NCI-H446 treated with DMSO at 0.1 percent for 48 hours (cell line): Measurements from ENCODE around the gene FLAD1.
A peak's percentile ranks its signal among the peaks of the same experiment; 100 is the strongest.

Experiments
- DNase-seq: peaks from one replicate; lab custom pipeline; 2025; lab: John Stamatoyannopoulos, UW

Gene FLAD1

GRCh38 chr1:155004352-155005075 lies 21.4 kb downstream of the FLAD1 start:
- no peak for DNase-seq

- DNase-seq, result peak; percentile 88
Observed at GRCh38 chr1:155005076-155006011, 22.2 kb downstream of the FLAD1 start.

GRCh38 chr1:155006601-155007101 lies 23.5 kb downstream of the FLAD1 start:
- peak; percentile 12 for DNase-seq

- no peak for DNase-seq
Observed at GRCh38 chr1:155007251-155007828, 24.2 kb downstream of the FLAD1 start.

- no peak for DNase-seq
Observed at GRCh38 chr1:155008015-155008941, 25.1 kb downstream of the FLAD1 start.

- DNase-seq, result no peak
Observed at GRCh38 chr1:155009221-155009711, 26.1 kb downstream of the FLAD1 start.

- no peak for DNase-seq
Observed at GRCh38 chr1:155009742-155010141, 26.6 kb downstream of the FLAD1 start.

- no peak for DNase-seq
Observed at GRCh38 chr1:155010211-155010918, 27.2 kb downstream of the FLAD1 start.

GRCh38 chr1:155011004-155011416 lies 27.9 kb downstream of the FLAD1 start:
- DNase-seq, result no peak

GRCh38 chr1:155011437-155012025 lies 28.4 kb downstream of the FLAD1 start:
- no peak for DNase-seq

- no peak for DNase-seq
Observed at GRCh38 chr1:155012026-155012546, 28.9 kb downstream of the FLAD1 start.

- DNase-seq, result no peak
Observed at GRCh38 chr1:155012776-155013602, 29.8 kb downstream of the FLAD1 start.

GRCh38 chr1:155013632-155014031 lies 30.5 kb downstream of the FLAD1 start:
- no peak for DNase-seq

- DNase-seq, result no peak
Observed at GRCh38 chr1:155014709-155015508, 31.8 kb downstream of the FLAD1 start.

- DNase-seq, result no peak
Observed at GRCh38 chr1:155015527-155016230, 32.5 kb downstream of the FLAD1 start.

- no peak for DNase-seq
Observed at GRCh38 chr1:155016231-155016831, 33.2 kb downstream of the FLAD1 start.
